GM19455 (cell line): ENCODE measurements around the gene STAT6.

Experiments used
- ATAC-seq: cut with Tn5 transposase; IDR thresholded peaks from one replicate; pipeline ENCODE4 v1.9.1; 2021; ENCODE audit not compliant: unreplicated experiment

STAT6 gene

GRCh38 chr12:57111031-57111734 lies at the start of gene STAT6:
Gene STAT6, minus strand, starts transcription at chr12:57111362. Its CDS starts 3,084 bp downstream, at chr12:57108278.
- peak; percentile 61 for ATAC-seq

- ATAC-seq, result no peak
Observed at GRCh38 chr12:57160741-57161140, 49.6 kb upstream of the STAT6 start.

GRCh38 chr12:57160040-57160439 lies 48.9 kb upstream of the STAT6 start:
- no peak for ATAC-seq

- no peak for ATAC-seq
Observed at GRCh38 chr12:57159311-57159710, 48.1 kb upstream of the STAT6 start.

- no peak for ATAC-seq
Observed at GRCh38 chr12:57158665-57159064, 47.5 kb upstream of the STAT6 start.

- no peak for ATAC-seq
Observed at GRCh38 chr12:57158186-57158585, 47.0 kb upstream of the STAT6 start.

GRCh38 chr12:57157588-57158173 lies 46.5 kb upstream of the STAT6 start:
- no peak for ATAC-seq

GRCh38 chr12:57156701-57157403 lies 45.7 kb upstream of the STAT6 start:
- ATAC-seq, result no peak

- no peak for ATAC-seq
Observed at GRCh38 chr12:57154804-57155434, 43.8 kb upstream of the STAT6 start.

GRCh38 chr12:57154076-57154475 lies 42.9 kb upstream of the STAT6 start:
- no peak for ATAC-seq

- ATAC-seq, result no peak
Observed at GRCh38 chr12:57153415-57153997, 42.3 kb upstream of the STAT6 start.

GRCh38 chr12:57152639-57153038 lies 41.5 kb upstream of the STAT6 start:
- ATAC-seq, result no peak

GRCh38 chr12:57151741-57152630 lies 40.8 kb upstream of the STAT6 start:
- no peak for ATAC-seq

GRCh38 chr12:57150400-57151000 lies 39.3 kb upstream of the STAT6 start:
- ATAC-seq, result no peak

GRCh38 chr12:57149245-57149900 lies 38.2 kb upstream of the STAT6 start:
- ATAC-seq, result no peak

GRCh38 chr12:57148469-57149244 lies 37.5 kb upstream of the STAT6 start:
- ATAC-seq, result no peak

- ATAC-seq, result no peak
Observed at GRCh38 chr12:57146961-57147944, 36.1 kb upstream of the STAT6 start, which contains the start of gene LRP1-AS. Gene LRP1-AS, minus strand, starts transcription at chr12:57147619.
